Nephron (organoid): ENCODE measurements around the gene C14orf119.
A peak's percentile ranks its signal among the peaks of the same experiment; 100 is the strongest.

Experiments used
- H3K27ac Mint-ChIP-seq, 3 experiments: 2 replicates each; pipeline ENCODE4 v1.8.0; 2020; ENCODE audit warnings: mixed read lengths in 3 of 3, mild to moderate bottlenecking in 2 of 3, moderate library complexity in 1 of 3
- H3K27me3 Mint-ChIP-seq: 2 replicates; pipeline ENCODE4 v1.8.0; 2021; ENCODE audit warnings: low read depth, mild to moderate bottlenecking, moderate library complexity, mixed read lengths
- H3K36me3 Mint-ChIP-seq: 2 replicates; pipeline ENCODE4 v1.8.0; 2020; ENCODE audit warnings: low read depth, mixed read lengths
- H3K4me1 Mint-ChIP-seq: 2 replicates; pipeline ENCODE4 v1.8.0; 2020; ENCODE audit warnings: mixed read lengths
- H3K4me3 Mint-ChIP-seq, 3 experiments: 2 replicates each; pipeline ENCODE4 v1.8.0; 2020; ENCODE audit warnings: mild to moderate bottlenecking in 3 of 3, mixed read lengths in 3 of 3, moderate library complexity in 2 of 3
- H3K9me3 Mint-ChIP-seq: 2 replicates; pipeline ENCODE4 v1.8.0; 2020; ENCODE audit warnings: mixed read lengths
- TF ChIP-seq, protein P1 (sequence below), 3 experiments: fragments of 200-600 bp; sonication (generic); IDR thresholded peaks; one replicate each; pipeline ENCODE4 v1.5.0; 2021; ENCODE audit warnings: antibody characterized with exemption in 3 of 3; ENCODE audit not compliant: unreplicated experiment in 3 of 3

C14orf119 gene

GRCh38 chr14:23119363-23120327 is 24.3 kb downstream of the C14orf119 start:
- Mint-ChIP-seq H3K27me3 (peaks cover 6% of the 10 kb centered on the region), H3K36me3 (no peaks in the 10 kb centered on the region), H3K9me3 (no peaks in the 10 kb centered on the region), H3K4me3 (no peak overlapping the region), H3K27ac (peak overlapping the region in 1 of 3 experiments; percentile 60), H3K4me1 (peaks cover 31% of the 10 kb centered on the region)
- TF ChIP-seq, protein P1, sequence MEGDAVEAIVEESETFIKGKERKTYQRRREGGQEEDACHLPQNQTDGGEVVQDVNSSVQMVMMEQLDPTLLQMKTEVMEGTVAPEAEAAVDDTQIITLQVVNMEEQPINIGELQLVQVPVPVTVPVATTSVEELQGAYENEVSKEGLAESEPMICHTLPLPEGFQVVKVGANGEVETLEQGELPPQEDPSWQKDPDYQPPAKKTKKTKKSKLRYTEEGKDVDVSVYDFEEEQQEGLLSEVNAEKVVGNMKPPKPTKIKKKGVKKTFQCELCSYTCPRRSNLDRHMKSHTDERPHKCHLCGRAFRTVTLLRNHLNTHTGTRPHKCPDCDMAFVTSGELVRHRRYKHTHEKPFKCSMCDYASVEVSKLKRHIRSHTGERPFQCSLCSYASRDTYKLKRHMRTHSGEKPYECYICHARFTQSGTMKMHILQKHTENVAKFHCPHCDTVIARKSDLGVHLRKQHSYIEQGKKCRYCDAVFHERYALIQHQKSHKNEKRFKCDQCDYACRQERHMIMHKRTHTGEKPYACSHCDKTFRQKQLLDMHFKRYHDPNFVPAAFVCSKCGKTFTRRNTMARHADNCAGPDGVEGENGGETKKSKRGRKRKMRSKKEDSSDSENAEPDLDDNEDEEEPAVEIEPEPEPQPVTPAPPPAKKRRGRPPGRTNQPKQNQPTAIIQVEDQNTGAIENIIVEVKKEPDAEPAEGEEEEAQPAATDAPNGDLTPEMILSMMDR (IDR thresholded peaks at IDR 0.05; ENCODE audit: unreplicated experiment in 3 of 3): no peak

- H3K4me3 Mint-ChIP-seq: no peak overlapping the region
- H3K27me3 Mint-ChIP-seq: peaks cover 6% of the 10 kb centered on the region
- TF ChIP-seq, protein P1 (IDR thresholded peaks at IDR 0.05; ENCODE audit: unreplicated experiment in 3 of 3): peak; percentile 99 to 100 (median 100)
- H3K9me3 Mint-ChIP-seq: no peaks in the 10 kb centered on the region
- H3K27ac Mint-ChIP-seq: peak overlapping the region; percentile 92 to 96 (median 95)
- peaks cover 35% of the 10 kb centered on the region for H3K4me1 Mint-ChIP-seq
- peaks cover 5% of the 10 kb centered on the region for H3K36me3 Mint-ChIP-seq
Observed at GRCh38 chr14:23120541-23121251, 25.4 kb downstream of the C14orf119 start.

DNA sequence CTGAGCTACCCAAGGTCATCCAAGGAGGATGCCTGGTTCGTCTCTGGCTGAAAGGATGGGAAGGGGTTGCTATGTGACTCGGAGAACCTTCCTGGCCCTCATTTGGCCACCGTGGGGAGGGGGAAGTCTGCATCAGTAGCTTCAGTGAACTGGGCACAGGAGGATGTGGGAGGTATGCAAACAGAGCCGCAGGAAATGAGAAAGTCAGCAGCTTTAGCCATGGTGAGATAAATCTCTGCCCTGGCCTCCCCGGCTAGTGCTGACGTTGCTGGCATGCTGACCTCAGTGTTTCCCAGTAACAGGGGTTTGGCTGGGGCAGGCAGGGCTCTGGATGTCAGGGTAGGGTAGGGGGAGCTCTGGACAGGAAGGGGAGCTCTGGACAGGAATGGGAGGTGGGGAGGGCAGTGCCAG is 26.1 kb downstream of the C14orf119 start:
- Mint-ChIP-seq H3K4me1 (peaks cover 35% of the 10 kb centered on the region), H3K27ac (peak overlapping the region; percentile 92 to 96 (median 95)), H3K9me3 (no peaks in the 10 kb centered on the region), H3K27me3 (peaks cover 6% of the 10 kb centered on the region), H3K4me3 (peak overlapping the region in 2 of 3 experiments; percentile 17 to 29), H3K36me3 (peaks cover 9% of the 10 kb centered on the region)
- TF ChIP-seq, protein P1 (IDR thresholded peaks at IDR 0.05; ENCODE audit: unreplicated experiment in 3 of 3): no peak

GRCh38 chr14:23122086-23122485 is 26.8 kb downstream of the C14orf119 start:
- Mint-ChIP-seq H3K27ac (peak overlapping the region; percentile 92 to 96 (median 95)), H3K36me3 (peaks cover 9% of the 10 kb centered on the region), H3K4me3 (no peak overlapping the region), H3K27me3 (peaks cover 6% of the 10 kb centered on the region), H3K9me3 (no peaks in the 10 kb centered on the region), H3K4me1 (peaks cover 35% of the 10 kb centered on the region)
- TF ChIP-seq, protein P1 (IDR thresholded peaks at IDR 0.05; ENCODE audit: unreplicated experiment in 3 of 3): no peak

DNA sequence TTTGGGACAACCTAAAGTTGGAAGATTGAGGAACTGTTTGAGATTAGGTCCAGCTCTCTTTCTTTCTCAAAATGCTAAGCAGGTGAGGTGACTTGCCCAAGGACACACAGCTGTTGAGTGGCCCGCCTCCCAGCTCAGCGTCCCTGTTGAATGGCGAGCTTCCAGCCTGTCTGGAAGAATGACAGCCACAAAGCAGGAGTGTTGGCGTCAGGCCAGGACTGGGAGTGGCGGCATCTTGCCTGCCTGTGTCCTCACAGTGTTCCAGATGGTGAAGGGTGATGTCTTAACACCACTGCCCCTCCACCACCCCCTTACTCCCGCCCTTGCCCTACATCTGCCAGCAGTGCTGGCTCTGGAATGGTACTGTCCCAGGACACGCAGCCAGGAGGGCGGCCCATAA is 28.1 kb downstream of the C14orf119 start:
- Mint-ChIP-seq H3K27me3 (peaks cover 6% of the 10 kb centered on the region), H3K4me3 (no peak overlapping the region), H3K36me3 (peaks cover 16% of the 10 kb centered on the region), H3K27ac (peak overlapping the region in 2 of 3 experiments; percentile 84 to 95), H3K9me3 (no peaks in the 10 kb centered on the region), H3K4me1 (peaks cover 35% of the 10 kb centered on the region)
- TF ChIP-seq, protein P1 (IDR thresholded peaks at IDR 0.05; ENCODE audit: unreplicated experiment in 3 of 3): no peak
